B cell (primary cell): ENCODE measurements around the gene SERBP1.

Experiments
- EZH2 ChIP-seq: IDR thresholded peaks from 2 replicates; pipeline ENCODE4 v1.6.1; 2012; ENCODE audit warnings: borderline replicate concordance, low read depth, mild to moderate bottlenecking, moderate library complexity, low read length; ENCODE audit not compliant: insufficient read depth, poor library complexity, severe bottlenecking
- TF ChIP-seq, protein P1 (sequence below): fragments of 200-600 bp; IDR thresholded peaks from one replicate; pipeline ENCODE4 v1.8.0; 2022; ENCODE audit warnings: antibody characterized with exemption, mild to moderate bottlenecking

DNA sequence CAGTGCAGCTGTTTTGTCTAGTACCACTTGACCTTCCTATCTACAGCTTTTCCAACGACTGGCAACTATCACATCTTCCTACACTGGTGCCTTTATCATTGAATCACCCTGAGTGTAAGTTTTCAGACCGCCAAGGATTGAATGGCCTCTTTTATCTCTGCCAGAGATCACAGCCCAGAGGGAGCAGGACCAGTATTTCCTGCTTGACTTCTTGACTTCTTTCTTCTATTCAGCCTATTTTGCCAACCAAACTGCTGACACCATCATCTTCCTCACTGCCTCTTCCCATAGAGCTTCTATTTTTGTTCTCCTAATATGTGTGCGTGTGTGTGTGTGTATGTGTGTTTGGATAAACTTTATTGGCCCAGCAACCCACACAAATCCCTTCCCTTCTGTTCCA is 53.8 kb downstream of the SERBP1 start:
- TF ChIP-seq, protein P1, sequence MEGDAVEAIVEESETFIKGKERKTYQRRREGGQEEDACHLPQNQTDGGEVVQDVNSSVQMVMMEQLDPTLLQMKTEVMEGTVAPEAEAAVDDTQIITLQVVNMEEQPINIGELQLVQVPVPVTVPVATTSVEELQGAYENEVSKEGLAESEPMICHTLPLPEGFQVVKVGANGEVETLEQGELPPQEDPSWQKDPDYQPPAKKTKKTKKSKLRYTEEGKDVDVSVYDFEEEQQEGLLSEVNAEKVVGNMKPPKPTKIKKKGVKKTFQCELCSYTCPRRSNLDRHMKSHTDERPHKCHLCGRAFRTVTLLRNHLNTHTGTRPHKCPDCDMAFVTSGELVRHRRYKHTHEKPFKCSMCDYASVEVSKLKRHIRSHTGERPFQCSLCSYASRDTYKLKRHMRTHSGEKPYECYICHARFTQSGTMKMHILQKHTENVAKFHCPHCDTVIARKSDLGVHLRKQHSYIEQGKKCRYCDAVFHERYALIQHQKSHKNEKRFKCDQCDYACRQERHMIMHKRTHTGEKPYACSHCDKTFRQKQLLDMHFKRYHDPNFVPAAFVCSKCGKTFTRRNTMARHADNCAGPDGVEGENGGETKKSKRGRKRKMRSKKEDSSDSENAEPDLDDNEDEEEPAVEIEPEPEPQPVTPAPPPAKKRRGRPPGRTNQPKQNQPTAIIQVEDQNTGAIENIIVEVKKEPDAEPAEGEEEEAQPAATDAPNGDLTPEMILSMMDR, result no peak
- no peak for TF ChIP-seq EZH2
